ENCODE data around the gene HAO1.

HAO1 gene

GRCh38 chr20:7950387-7950786 is 10.1 kb upstream of the HAO1 start:
- no peak overlapping the region for H3K4me3 ChIP-seq (ENCODE audit: low read depth, low read length)
- TF ChIP-seq CTCF (IDR thresholded peaks at IDR 0.05; ENCODE audit: low read depth, low read length) = no peak

DNA sequence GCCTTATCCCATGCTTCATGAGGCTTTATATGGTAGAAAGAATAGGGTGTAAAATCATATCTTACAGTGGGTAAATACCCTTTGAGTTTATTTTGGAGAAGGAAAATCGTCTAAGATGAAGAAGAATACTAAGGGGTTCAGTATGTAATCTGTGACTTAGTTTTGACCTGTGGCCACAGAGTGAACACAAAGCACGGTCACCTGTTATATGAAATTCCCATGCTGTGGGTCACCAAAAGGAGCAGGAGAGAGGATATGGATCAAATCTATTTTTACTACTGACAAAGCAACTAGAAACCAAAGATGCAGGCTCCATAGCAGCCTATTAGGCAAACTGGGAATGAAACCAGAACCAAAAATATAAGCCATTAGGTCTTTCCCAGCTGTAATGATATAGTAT is 3.6 kb upstream of the HAO1 start:
- H3K4me3 ChIP-seq (ENCODE audit: low read depth, low read length) = no peak overlapping the region
- no peak for TF ChIP-seq CTCF (IDR thresholded peaks at IDR 0.05; ENCODE audit: low read depth, low read length)

- no peak for TF ChIP-seq CTCF (IDR thresholded peaks at IDR 0.05; ENCODE audit: low read depth, low read length)
These were observed 595 bp downstream of the HAO1 start for GRCh38 chr20:7939663-7940062.

DNA sequence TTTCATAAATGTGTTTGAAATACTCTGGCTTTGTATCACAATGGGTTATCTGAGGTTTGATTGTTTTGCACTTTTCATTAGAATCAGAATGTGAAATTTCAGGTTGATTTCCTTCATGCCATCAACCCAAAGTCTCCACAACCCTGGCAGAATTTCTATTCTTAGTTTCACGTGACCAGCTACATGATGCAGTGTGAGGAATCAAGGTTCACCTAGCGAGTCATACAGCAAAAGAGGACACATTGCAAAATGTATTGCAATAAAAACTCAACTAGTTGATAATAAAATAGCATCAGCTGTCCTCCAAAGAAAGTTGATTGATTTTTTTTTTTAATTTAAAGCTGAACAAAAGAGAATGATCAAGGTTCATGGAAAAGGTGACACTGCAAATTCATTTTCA is 2.2 kb downstream of the HAO1 start:
- no peak for TF ChIP-seq CTCF (IDR thresholded peaks at IDR 0.05; ENCODE audit: low read depth, low read length)
- no peak overlapping the region for H3K4me3 ChIP-seq (ENCODE audit: low read depth, low read length)

More at GRCh38 chr20:7939663-7940062, 595 bp downstream of the HAO1 start:
- no peak overlapping the region for H3K4me3 ChIP-seq (ENCODE audit: low read depth, low read length)

DNA sequence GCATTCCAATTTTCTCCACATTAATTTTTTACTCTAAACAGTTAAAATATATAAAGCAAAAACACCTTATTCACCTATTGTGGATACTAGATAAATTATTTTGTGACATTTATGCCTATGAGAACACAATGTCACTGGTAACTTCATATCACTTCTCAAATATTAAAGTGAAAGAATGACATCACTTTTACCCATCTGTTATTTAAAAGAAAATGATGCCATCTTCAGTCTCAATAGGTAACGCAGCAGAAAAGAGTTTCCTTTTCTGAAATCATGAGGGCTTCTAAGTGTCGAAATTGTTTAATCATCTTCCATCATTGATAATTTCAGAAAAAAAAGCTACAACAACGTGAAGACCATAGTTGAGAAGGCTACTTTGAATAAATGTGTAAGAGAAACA is 2.9 kb downstream of the HAO1 start:
- no peak overlapping the region for H3K4me3 ChIP-seq (ENCODE audit: low read depth, low read length)
- no peak for TF ChIP-seq CTCF (IDR thresholded peaks at IDR 0.05; ENCODE audit: low read depth, low read length)

- H3K4me3 ChIP-seq (ENCODE audit: low read depth, low read length) = no peak overlapping the region
- no peak for TF ChIP-seq CTCF (IDR thresholded peaks at IDR 0.05; ENCODE audit: low read depth, low read length)
These were observed 5.2 kb downstream of the HAO1 start for GRCh38 chr20:7935027-7935551.

- no peak overlapping the region for H3K4me3 ChIP-seq (ENCODE audit: low read depth, low read length)
- TF ChIP-seq CTCF (IDR thresholded peaks at IDR 0.05; ENCODE audit: low read depth, low read length) = no peak
These were observed 6.9 kb downstream of the HAO1 start for GRCh38 chr20:7933346-7933745.
